Omental fat pad (tissue), 4 donors: ENCODE measurements around the gene SAG. TPM values are rescaled to one million over a fixed set of nuclear protein-coding genes. Genes with fewer than 3 reads are reported as not detected.

Source experiments
- ATAC-seq: fragments of 150-250 bp; one replicate; pipeline ENCODE4 v1.9.1; 2016; ENCODE audit warnings: mild to moderate bottlenecking, moderate library complexity; ENCODE audit not compliant: low FRiP score
- DNase-seq: peaks from one replicate; pipeline ENCODE4 v3.0.0-alpha.2; 2019; ENCODE audit warnings: low spot score
- CTCF ChIP-seq, 3 donors: fragments of 450-650 bp; IDR thresholded peaks; one replicate each; pipeline ENCODE4 v1.5.1; 2016 to 2017; ENCODE audit warnings: antibody characterized with exemption in 3 of 3, mild to moderate bottlenecking in 3 of 3, moderate library complexity in 2 of 3
- total RNA-seq, 4 donors: library from RNA; depleted of rRNA; stranded (reverse); fragments of >200 nt; gene quantifications; one replicate each; pipeline ENCODE4 v1.1.0, GENCODE V29; 2016

SAG gene
- total RNA-seq, 4 donors from 2014 or later: 0.09 TPM; not detected in 3

GRCh38 chr2:233342301-233342700, 34.7 kb downstream of the SAG start:
- DNase-seq (no peak), ATAC-seq (no peak)
- no peak for TF ChIP-seq CTCF (IDR thresholded peaks at IDR 0.05)

GRCh38 chr2:233343171-233343705, 35.6 kb downstream of the SAG start:
- DNase-seq (no peak), ATAC-seq (no peak)
- no peak for TF ChIP-seq CTCF (IDR thresholded peaks at IDR 0.05)

GRCh38 chr2:233346376-233346775, 38.8 kb downstream of the SAG start:
- no peak for DNase-seq
- no peak for TF ChIP-seq CTCF (IDR thresholded peaks at IDR 0.05)

GRCh38 chr2:233346930-233347329, 39.3 kb downstream of the SAG start:
- TF ChIP-seq CTCF (IDR thresholded peaks at IDR 0.05): no peak
- DNase-seq (no peak), ATAC-seq (no peak)

More at GRCh38 chr2:233346376-233346775, 38.8 kb downstream of the SAG start:
- no peak for ATAC-seq

GRCh38 chr2:233349005-233349998, 41.7 kb downstream of the SAG start:
- no peak for TF ChIP-seq CTCF (IDR thresholded peaks at IDR 0.05)
- ATAC-seq (no peak), DNase-seq (no peak)

- ATAC-seq (peak; percentile 61), DNase-seq (no peak)
- no peak for TF ChIP-seq CTCF (IDR thresholded peaks at IDR 0.05)
Measured at GRCh38 chr2:233350708-233351107, 43.1 kb downstream of the SAG start.
